ENCODE measurements around the gene PPP6R3.

The PPP6R3 gene

GRCh38 chr11:68579455-68579854 is 118.9 kb downstream of the PPP6R3 start:
- in situ Hi-C loops (cut with MboI; ENCODE audit: low sequenced_read_pairs, unreplicated experiment) = no loop called here
- no peak for DNase-seq (ENCODE audit: low spot score)
- no peak for TF ChIP-seq CTCF (IDR thresholded peaks at IDR 0.05; ENCODE audit: borderline replicate concordance, control extremely low read depth, extremely low read depth, insufficient read depth, missing control alignments)

DNA sequence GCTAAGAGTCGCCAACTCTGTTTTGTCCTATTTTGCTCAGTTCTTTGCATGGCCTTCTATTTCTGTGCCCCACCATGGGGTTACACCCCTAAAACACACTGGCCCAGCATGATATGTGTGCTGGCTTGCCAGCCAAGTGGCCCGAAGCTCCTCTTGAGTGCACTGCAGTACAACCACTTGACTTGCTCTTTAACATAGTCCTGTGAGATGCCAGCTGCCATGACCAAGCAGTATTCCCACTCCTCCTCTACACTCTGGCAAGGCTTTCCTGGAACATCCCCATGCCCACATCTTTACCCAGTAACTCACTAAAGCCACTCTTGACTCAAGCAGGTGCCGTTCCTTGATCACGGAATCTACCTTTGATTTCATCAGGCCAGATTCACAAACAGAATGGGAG is 120.9 kb downstream of the PPP6R3 start:
- in situ Hi-C loops (cut with MboI; ENCODE audit: low sequenced_read_pairs, unreplicated experiment) = no loop called here
- no peak for DNase-seq (ENCODE audit: low spot score)
- TF ChIP-seq CTCF (IDR thresholded peaks at IDR 0.05; ENCODE audit: borderline replicate concordance, control extremely low read depth, extremely low read depth, insufficient read depth, missing control alignments) = no peak

GRCh38 chr11:68581901-68582300 is 121.3 kb downstream of the PPP6R3 start:
- DNase-seq (ENCODE audit: low spot score) = no peak
- in situ Hi-C loops (cut with MboI; ENCODE audit: low sequenced_read_pairs, unreplicated experiment) = no loop called here

DNA sequence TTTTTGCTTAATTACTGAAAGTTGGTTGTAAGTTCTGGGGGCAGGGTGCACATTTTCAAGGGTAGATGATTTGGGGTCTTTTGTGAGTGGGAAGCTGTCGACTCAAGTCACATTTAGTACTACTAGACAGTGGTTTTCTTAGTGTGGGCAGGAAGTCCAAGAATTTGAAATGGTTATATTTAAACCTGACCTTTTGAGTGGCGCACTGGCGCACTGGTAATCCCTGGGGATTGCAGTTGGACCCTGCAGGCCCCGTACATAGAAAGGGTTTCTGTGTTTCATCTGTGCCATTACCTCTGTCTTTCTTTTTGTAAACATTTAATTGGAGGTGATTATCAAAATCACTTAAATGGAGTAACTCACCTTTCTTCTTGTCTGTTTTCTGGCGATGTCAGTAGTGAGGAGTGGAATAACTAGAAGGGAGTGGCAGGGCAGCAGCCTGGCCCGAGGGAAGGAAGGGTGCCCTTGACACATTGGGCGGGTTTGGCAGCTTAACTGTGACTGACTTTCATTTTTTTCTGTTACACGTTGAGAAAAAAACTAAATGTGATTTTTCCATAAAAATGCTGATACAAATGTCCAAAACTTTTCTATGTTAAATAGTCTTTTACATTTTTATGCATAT is 122.0 kb downstream of the PPP6R3 start:
- TF ChIP-seq CTCF (IDR thresholded peaks at IDR 0.05; ENCODE audit: borderline replicate concordance, control extremely low read depth, extremely low read depth, insufficient read depth, missing control alignments) = no peak
- in situ Hi-C loops (cut with MboI; ENCODE audit: low sequenced_read_pairs, unreplicated experiment) = no loop called here
- DNase-seq (ENCODE audit: low spot score) = no peak

More at GRCh38 chr11:68581901-68582300, 121.3 kb downstream of the PPP6R3 start:
- TF ChIP-seq CTCF (IDR thresholded peaks at IDR 0.05; ENCODE audit: borderline replicate concordance, control extremely low read depth, extremely low read depth, insufficient read depth, missing control alignments) = no peak

- TF ChIP-seq CTCF (IDR thresholded peaks at IDR 0.05; ENCODE audit: borderline replicate concordance, control extremely low read depth, extremely low read depth, insufficient read depth, missing control alignments) = no peak
- no peak for DNase-seq (ENCODE audit: low spot score)
- in situ Hi-C loops (cut with MboI; ENCODE audit: low sequenced_read_pairs, unreplicated experiment) = no loop called here
Observed at GRCh38 chr11:68583041-68583446, 122.5 kb downstream of the PPP6R3 start.

DNA sequence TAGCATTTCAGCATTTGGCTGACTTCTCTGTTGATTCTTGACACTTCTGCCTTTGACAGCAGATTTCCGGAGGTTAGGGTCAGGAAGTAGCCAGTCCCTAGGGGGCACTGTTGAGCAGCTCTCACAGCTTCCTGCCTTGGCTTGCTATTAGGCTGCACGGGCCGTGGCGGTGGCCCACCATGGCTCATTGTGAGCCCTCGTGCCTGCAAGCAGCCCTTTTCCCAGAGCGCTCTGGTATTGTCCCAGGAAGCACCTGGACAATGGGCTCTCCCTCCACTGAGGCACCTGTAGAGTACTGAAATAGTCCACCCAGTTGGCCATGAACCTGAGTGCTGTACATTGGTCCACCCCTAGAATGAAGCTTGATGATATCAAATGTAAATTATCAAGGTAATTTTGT is 123.5 kb downstream of the PPP6R3 start:
- in situ Hi-C loops (cut with MboI; ENCODE audit: low sequenced_read_pairs, unreplicated experiment) = no loop called here
- TF ChIP-seq CTCF (IDR thresholded peaks at IDR 0.05; ENCODE audit: borderline replicate concordance, control extremely low read depth, extremely low read depth, insufficient read depth, missing control alignments) = peak; percentile 50
- peak; percentile 61 for DNase-seq (ENCODE audit: low spot score)
